Natural killer cell (primary cell): ENCODE results near the gene ATOX1. TPM values are rescaled to one million over a fixed set of nuclear protein-coding genes. Genes with fewer than 3 reads are reported as not detected.

Experiments used
- ATAC-seq, 3 donors: fragments of 150-1000 bp in 2 of 3; fragments of 200-7000 bp in 1 of 3; cut with Tn5 transposase; 1 replicate in 1 of 3; 2 replicates in 2 of 3; pipeline ENCODE4 v1.10.0; 2021; ENCODE audit warnings: mild to moderate bottlenecking in 2 of 3, moderate library complexity in 2 of 3
- DNase-seq, 2 donors: peaks; one replicate each; pipeline versions ENCODE4 v3.0.0 to v3.0.0-alpha.2; 2013 to 2021; ENCODE audit warnings: mixed read lengths in 1 of 2
- H3K27ac ChIP-seq: one replicate; pipeline ENCODE4 v1.5.1; 2013; ENCODE audit warnings: mild to moderate bottlenecking, low read length
- H3K27me3 ChIP-seq: one replicate; pipeline ENCODE4 v1.6.1; 2013; ENCODE audit warnings: low read length; ENCODE audit not compliant: control insufficient read depth, insufficient read depth
- H3K36me3 ChIP-seq: one replicate; pipeline ENCODE4 v1.6.1; 2013; ENCODE audit warnings: low read length; ENCODE audit not compliant: control insufficient read depth, insufficient read depth
- H3K4me1 ChIP-seq: one replicate; pipeline ENCODE4 v1.6.1; 2013; ENCODE audit warnings: low read length; ENCODE audit not compliant: control insufficient read depth, insufficient read depth
- H3K4me3 ChIP-seq: one replicate; pipeline ENCODE4 v1.5.1; 2013; ENCODE audit warnings: low read length
- H3K9me3 ChIP-seq: one replicate; pipeline ENCODE4 v1.6.1; 2013; ENCODE audit warnings: low read length; ENCODE audit not compliant: control insufficient read depth, insufficient read depth
- H3K27ac Mint-ChIP-seq, 2 donors: one replicate each; pipeline ENCODE4 v1.8.0; 2022; ENCODE audit warnings: mild to moderate bottlenecking in 2 of 2, mixed read lengths in 2 of 2, moderate library complexity in 1 of 2
- H3K27me3 Mint-ChIP-seq, 2 donors: one replicate each; pipeline ENCODE4 v1.8.0; 2022; ENCODE audit warnings: low read depth in 2 of 2, mixed read lengths in 2 of 2
- H3K36me3 Mint-ChIP-seq: one replicate; pipeline ENCODE4 v1.8.0; 2022; ENCODE audit warnings: mixed read lengths
- H3K4me1 Mint-ChIP-seq, 2 donors: one replicate each; pipeline ENCODE4 v1.8.0; 2022; ENCODE audit warnings: mixed read lengths in 2 of 2
- H3K4me3 Mint-ChIP-seq: one replicate; pipeline ENCODE4 v1.8.0; 2022; ENCODE audit warnings: mild to moderate bottlenecking, moderate library complexity, mixed read lengths
- H3K9me3 Mint-ChIP-seq, 2 donors: one replicate each; pipeline ENCODE4 v1.8.0; 2022; ENCODE audit warnings: mixed read lengths in 2 of 2
- WGBS: methylation state at CpG from one replicate; pipeline ENCODE4 v1.1.7; 2013; ENCODE audit warnings: missing lambda C conversion rate; ENCODE audit not compliant: insufficient coverage; 5-methylcytosine and 5-hydroxymethylcytosine counted together
- intact Hi-C: fragments of 100-400 bp; cut with micrococcal nuclease; formaldehyde crosslinking; loops from one replicate; pipeline ENCODE4 v1.14.2; 2022
- total RNA-seq, 4 donors: library from RNA; stranded (reverse); fragments of 120-200 nt in 1 of 4; gene quantifications; one replicate each; pipeline versions ENCODE4 v1.2.3 to v1.2.4, GENCODE V29; 2013 to 2022
- TF ChIP-seq, protein P1 (sequence below): fragments of 200-600 bp; IDR thresholded peaks from one replicate; pipeline ENCODE4 v1.8.0; 2022; ENCODE audit warnings: antibody characterized with exemption

Gene ATOX1
- total RNA-seq, 3 donors from 2014 or later (not counting 1 experiment from before 2014, with no cell fraction given) = 41.5 to 46.4 (median 46.2) TPM

DNA sequence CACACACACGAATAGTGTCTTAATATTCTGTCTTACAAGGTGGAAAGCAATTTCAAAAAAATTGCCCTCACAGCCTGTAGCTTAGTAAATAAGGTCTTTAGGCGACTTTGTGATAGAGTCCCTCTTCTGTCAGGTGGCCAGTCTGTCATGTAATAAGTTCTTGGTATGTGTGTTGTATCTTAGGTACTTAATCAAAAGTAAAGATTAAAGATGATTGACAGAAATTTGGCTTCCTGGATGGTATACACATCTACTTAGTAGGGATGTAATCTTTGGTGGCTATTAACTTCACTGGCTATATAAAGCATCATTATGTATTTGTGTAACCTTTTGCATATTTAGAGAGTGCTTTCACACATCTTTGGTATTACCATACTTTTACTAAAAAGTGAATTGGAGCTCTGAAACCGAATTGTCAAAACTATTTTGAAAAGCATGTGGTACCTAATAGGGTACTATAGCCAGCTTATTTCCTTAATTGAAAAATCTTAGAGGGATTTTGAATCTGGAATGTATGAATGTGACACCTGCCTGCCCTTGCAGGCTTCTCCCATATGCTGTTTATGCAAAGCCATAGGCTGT is 16.7 kb upstream of the ATOX1 start:
- 39% methylated on average over 2 of the region's 3 CpGs for WGBS
- Mint-ChIP-seq H3K36me3 (peaks cover 9% of the 10 kb centered on the region), H3K4me1 (peaks cover 67 to 69% of the 10 kb centered on the region in 2 donors), H3K27me3 (no peaks in the 10 kb centered on the region), H3K9me3 (no peaks in the 10 kb centered on the region), H3K4me3 (peak overlapping the region; percentile 39), H3K27ac (peak overlapping the region in 1 of 2 donors; percentile 61)
- no peak for DNase-seq
- Histone ChIP-seq H3K27me3 (no peaks in the 10 kb centered on the region), H3K27ac (no peak overlapping the region), H3K4me1 (peaks cover 20% of the 10 kb centered on the region), H3K4me3 (no peak overlapping the region), H3K36me3 (peaks cover 3% of the 10 kb centered on the region), H3K9me3 (no peaks in the 10 kb centered on the region)
- TF ChIP-seq, protein P1, sequence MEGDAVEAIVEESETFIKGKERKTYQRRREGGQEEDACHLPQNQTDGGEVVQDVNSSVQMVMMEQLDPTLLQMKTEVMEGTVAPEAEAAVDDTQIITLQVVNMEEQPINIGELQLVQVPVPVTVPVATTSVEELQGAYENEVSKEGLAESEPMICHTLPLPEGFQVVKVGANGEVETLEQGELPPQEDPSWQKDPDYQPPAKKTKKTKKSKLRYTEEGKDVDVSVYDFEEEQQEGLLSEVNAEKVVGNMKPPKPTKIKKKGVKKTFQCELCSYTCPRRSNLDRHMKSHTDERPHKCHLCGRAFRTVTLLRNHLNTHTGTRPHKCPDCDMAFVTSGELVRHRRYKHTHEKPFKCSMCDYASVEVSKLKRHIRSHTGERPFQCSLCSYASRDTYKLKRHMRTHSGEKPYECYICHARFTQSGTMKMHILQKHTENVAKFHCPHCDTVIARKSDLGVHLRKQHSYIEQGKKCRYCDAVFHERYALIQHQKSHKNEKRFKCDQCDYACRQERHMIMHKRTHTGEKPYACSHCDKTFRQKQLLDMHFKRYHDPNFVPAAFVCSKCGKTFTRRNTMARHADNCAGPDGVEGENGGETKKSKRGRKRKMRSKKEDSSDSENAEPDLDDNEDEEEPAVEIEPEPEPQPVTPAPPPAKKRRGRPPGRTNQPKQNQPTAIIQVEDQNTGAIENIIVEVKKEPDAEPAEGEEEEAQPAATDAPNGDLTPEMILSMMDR = no peak
- ATAC-seq = no peak
- intact Hi-C loops = loop anchor here (10.0 kb wide), 2 partner anchors 520 to 1330 kb away; partner anchors contain the start of genes GM2A and RPS14

DNA sequence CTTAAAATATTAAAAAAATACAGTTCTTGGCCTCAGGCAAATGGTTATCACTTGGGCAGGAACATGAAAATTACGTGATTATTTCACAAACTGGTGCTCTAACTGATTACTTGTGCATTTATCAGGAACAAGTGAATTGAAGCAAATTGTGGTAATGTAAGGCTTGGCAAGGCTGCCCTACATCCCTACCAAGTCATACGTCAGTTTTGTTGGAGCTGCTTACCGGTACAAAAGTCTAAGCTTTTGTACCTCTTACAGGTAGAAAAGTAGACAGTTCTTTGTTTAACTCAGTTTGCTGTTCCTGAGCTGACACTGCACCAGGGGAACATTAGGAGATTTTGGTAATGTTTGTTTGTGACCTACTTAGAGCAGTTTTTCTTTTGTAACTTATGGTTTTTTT is 15.5 kb upstream of the ATOX1 start:
- H3K4me1 ChIP-seq = peaks cover 29% of the 10 kb centered on the region
- Mint-ChIP-seq H3K27me3 (no peaks in the 10 kb centered on the region), H3K36me3 (peaks cover 9% of the 10 kb centered on the region), H3K9me3 (no peaks in the 10 kb centered on the region), H3K4me3 (peak overlapping the region; percentile 82), H3K4me1 (peaks cover 58 to 61% of the 10 kb centered on the region in 2 donors), H3K27ac (peak overlapping the region in 1 of 2 donors; percentile 61)
- WGBS = 3% methylated on average over 3 of the region's 3 CpGs
- no peak overlapping the region for H3K4me3 ChIP-seq
- H3K36me3 ChIP-seq = peaks cover 3% of the 10 kb centered on the region
- no peak overlapping the region for H3K27ac ChIP-seq
- H3K9me3 ChIP-seq = no peaks in the 10 kb centered on the region
- H3K27me3 ChIP-seq = no peaks in the 10 kb centered on the region
- intact Hi-C loops = loop anchor here (10.0 kb wide), 2 partner anchors 519 to 1329 kb away; partner anchors contain the start of genes GM2A and RPS14
- DNase-seq = peak in 1 of 2 donors; percentile 26
- no peak for ATAC-seq
- TF ChIP-seq, protein P1 = no peak

GRCh38 chr5:151772846-151773561 is 14.6 kb upstream of the ATOX1 start:
- WGBS = under 1% methylated on average over 18 of the region's 18 CpGs
- H3K4me3 Mint-ChIP-seq = peak overlapping the region; percentile 82
- no peaks in the 10 kb centered on the region for H3K27me3 Mint-ChIP-seq
- no peaks in the 10 kb centered on the region for H3K9me3 Mint-ChIP-seq
- H3K4me3 ChIP-seq = peak overlapping the region; percentile 82
- peaks cover 27% of the 10 kb centered on the region for H3K4me1 ChIP-seq
- H3K27me3 ChIP-seq = no peaks in the 10 kb centered on the region
- peaks cover 2% of the 10 kb centered on the region for H3K36me3 ChIP-seq
- ATAC-seq (no peak), DNase-seq (peak in 1 of 2 donors; percentile 54)
- peak overlapping the region; percentile 82 for H3K27ac ChIP-seq
- H3K9me3 ChIP-seq = no peaks in the 10 kb centered on the region
- peaks cover 7% of the 10 kb centered on the region for H3K36me3 Mint-ChIP-seq
- TF ChIP-seq, protein P1 = no peak
- intact Hi-C loops = loop anchor here (10.0 kb wide), 2 partner anchors 518 to 1328 kb away; partner anchors contain the start of genes GM2A and RPS14
- no peak overlapping the region for H3K27ac Mint-ChIP-seq
- H3K4me1 Mint-ChIP-seq = peaks cover 54 to 57% of the 10 kb centered on the region in 2 donors
